Endodermal cell (in vitro differentiated cells): ENCODE results near the gene NUP50. TPM values are rescaled to one million over a fixed set of nuclear protein-coding genes. Genes with fewer than 3 reads are reported as not detected.
A peak's percentile ranks its signal among the peaks of the same experiment; 100 is the strongest.

Experiments
- DNase-seq: peaks from one replicate; pipeline ENCODE4 v3.0.0-alpha.2; 2017
- H3K27ac ChIP-seq: 2 replicates; pipeline ENCODE4 v1.5.1; 2013; ENCODE audit warnings: mild to moderate bottlenecking, low read depth, low read length, moderate library complexity
- H3K27me3 ChIP-seq: 2 replicates; pipeline ENCODE4 v1.6.1; 2013; ENCODE audit warnings: mild to moderate bottlenecking, low read length, moderate library complexity; ENCODE audit not compliant: insufficient read depth, control insufficient read depth, poor library complexity, severe bottlenecking
- H3K36me3 ChIP-seq: 2 replicates; pipeline ENCODE4 v1.7.0; 2013; ENCODE audit warnings: mild to moderate bottlenecking, low read length, moderate library complexity; ENCODE audit not compliant: control insufficient read depth, insufficient read depth
- H3K4me1 ChIP-seq: one replicate; pipeline ENCODE4 v1.7.0; 2013; ENCODE audit warnings: low read length; ENCODE audit not compliant: control insufficient read depth, insufficient read depth
- H3K4me3 ChIP-seq: 2 replicates; pipeline ENCODE4 v1.5.1; 2013; ENCODE audit warnings: mild to moderate bottlenecking, low read length, moderate library complexity
- H3K9ac ChIP-seq: 2 replicates; pipeline ENCODE4 v1.6.1; 2013; ENCODE audit warnings: mild to moderate bottlenecking, low read length, moderate library complexity; ENCODE audit not compliant: poor library complexity, severe bottlenecking; ENCODE audit errors: extremely low read depth
- H3K9me3 ChIP-seq: 2 replicates; pipeline ENCODE4 v1.6.1; 2013; ENCODE audit warnings: mild to moderate bottlenecking, low read length, moderate library complexity; ENCODE audit not compliant: control insufficient read depth
- H3K27ac Mint-ChIP-seq: 2 replicates; pipeline ENCODE4 v1.8.0; 2020; ENCODE audit warnings: mixed read lengths
- H3K27me3 Mint-ChIP-seq: 2 replicates; pipeline ENCODE4 v1.8.0; 2021; ENCODE audit warnings: mild to moderate bottlenecking, mixed read lengths; ENCODE audit not compliant: insufficient read depth
- H3K36me3 Mint-ChIP-seq: 2 replicates; pipeline ENCODE4 v1.8.0; 2020; ENCODE audit warnings: low read depth, mixed read lengths
- H3K4me1 Mint-ChIP-seq: 2 replicates; pipeline ENCODE4 v1.8.0; 2020; ENCODE audit warnings: mixed read lengths
- H3K4me3 Mint-ChIP-seq: 2 replicates; pipeline ENCODE4 v1.8.0; 2020; ENCODE audit warnings: mild to moderate bottlenecking, moderate library complexity, mixed read lengths
- H3K9me3 Mint-ChIP-seq: 2 replicates; pipeline ENCODE4 v1.8.0; 2020; ENCODE audit warnings: mild to moderate bottlenecking, mixed read lengths
- WGBS, 2 experiments: methylation state at CpG; one replicate each; pipeline versions ENCODE4 v1.1.5 to v1.1.7; 2013; ENCODE audit warnings: missing lambda C conversion rate in 2 of 2, mixed read lengths in 1 of 2; ENCODE audit not compliant: insufficient coverage in 1 of 2, insufficient read length in 1 of 2; 5-methylcytosine and 5-hydroxymethylcytosine counted together
- total RNA-seq, 2 donors: library from RNA; stranded (reverse); fragmentation: NEBNext Ultra II Directional in 1 of 2; extraction: Animal tissue kit (Norgen Biotek cat#: 25700) in 1 of 2; gene quantifications; 2 replicates in 1 of 2; 3 replicates in 1 of 2; pipeline ENCODE4 v1.2.1, GENCODE V29; 2021
- TF ChIP-seq, protein P1 (sequence below): fragments of 200-600 bp; sonication (generic); conservative IDR thresholded peaks from 2 replicates; pipeline ENCODE4 v1.5.0; 2021; ENCODE audit warnings: antibody characterized with exemption, mild to moderate bottlenecking

Gene NUP50
- total RNA-seq, 2 donors from 2014 or later: 101 to 115 TPM

DNA sequence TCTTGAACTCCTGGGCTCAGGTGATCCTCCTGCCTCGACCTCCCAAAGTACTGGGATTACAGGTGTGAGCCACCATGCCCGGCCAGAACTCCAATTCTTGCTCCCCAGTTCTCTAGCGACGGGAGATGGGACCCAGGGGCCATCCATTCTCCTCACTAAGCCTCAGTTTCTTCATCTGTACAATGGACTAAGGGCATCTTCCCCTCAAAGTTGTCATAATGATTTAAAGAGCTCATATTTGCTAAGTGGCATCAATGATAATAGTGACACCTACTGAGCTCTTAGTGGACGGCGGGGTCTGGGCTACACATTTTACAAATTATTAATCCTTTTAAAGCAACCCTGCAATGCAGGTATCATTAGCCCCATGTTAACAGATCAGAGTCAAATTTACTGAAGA lies 42.5 kb downstream of the NUP50 start:
- TF ChIP-seq, protein P1, sequence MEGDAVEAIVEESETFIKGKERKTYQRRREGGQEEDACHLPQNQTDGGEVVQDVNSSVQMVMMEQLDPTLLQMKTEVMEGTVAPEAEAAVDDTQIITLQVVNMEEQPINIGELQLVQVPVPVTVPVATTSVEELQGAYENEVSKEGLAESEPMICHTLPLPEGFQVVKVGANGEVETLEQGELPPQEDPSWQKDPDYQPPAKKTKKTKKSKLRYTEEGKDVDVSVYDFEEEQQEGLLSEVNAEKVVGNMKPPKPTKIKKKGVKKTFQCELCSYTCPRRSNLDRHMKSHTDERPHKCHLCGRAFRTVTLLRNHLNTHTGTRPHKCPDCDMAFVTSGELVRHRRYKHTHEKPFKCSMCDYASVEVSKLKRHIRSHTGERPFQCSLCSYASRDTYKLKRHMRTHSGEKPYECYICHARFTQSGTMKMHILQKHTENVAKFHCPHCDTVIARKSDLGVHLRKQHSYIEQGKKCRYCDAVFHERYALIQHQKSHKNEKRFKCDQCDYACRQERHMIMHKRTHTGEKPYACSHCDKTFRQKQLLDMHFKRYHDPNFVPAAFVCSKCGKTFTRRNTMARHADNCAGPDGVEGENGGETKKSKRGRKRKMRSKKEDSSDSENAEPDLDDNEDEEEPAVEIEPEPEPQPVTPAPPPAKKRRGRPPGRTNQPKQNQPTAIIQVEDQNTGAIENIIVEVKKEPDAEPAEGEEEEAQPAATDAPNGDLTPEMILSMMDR: no peak
- Histone ChIP-seq H3K9ac (no peak overlapping the region), H3K27me3 (no peaks in the 10 kb centered on the region), H3K4me3 (no peak overlapping the region), H3K4me1 (peaks cover 11% of the 10 kb centered on the region), H3K27ac (no peak overlapping the region), H3K36me3 (peaks cover 3% of the 10 kb centered on the region), H3K9me3 (no peaks in the 10 kb centered on the region)
- Mint-ChIP-seq H3K4me1 (peaks cover 7% of the 10 kb centered on the region), H3K9me3 (no peaks in the 10 kb centered on the region), H3K27me3 (no peaks in the 10 kb centered on the region), H3K4me3 (no peak overlapping the region), H3K36me3 (peaks cover 5% of the 10 kb centered on the region), H3K27ac (no peak overlapping the region)
- 90 to 94% methylated on average over 4 to 6 of the region's 6 CpGs for WGBS, 2 experiments
- no peak for DNase-seq

- Mint-ChIP-seq H3K4me3 (no peak overlapping the region), H3K4me1 (peaks cover 4% of the 10 kb centered on the region), H3K9me3 (no peaks in the 10 kb centered on the region), H3K27me3 (no peaks in the 10 kb centered on the region), H3K27ac (no peak overlapping the region), H3K36me3 (peaks cover 5% of the 10 kb centered on the region)
- peaks cover 3% of the 10 kb centered on the region for H3K36me3 ChIP-seq
- 95 to 97% methylated on average over 13 of the region's 13 CpGs for WGBS, 2 experiments
- H3K27ac ChIP-seq: no peak overlapping the region
- peaks cover 5% of the 10 kb centered on the region for H3K4me1 ChIP-seq
- TF ChIP-seq, protein P1: no peak
- H3K9ac ChIP-seq: no peak overlapping the region
- no peak for DNase-seq
- no peak overlapping the region for H3K4me3 ChIP-seq
- no peaks in the 10 kb centered on the region for H3K9me3 ChIP-seq
- H3K27me3 ChIP-seq: no peaks in the 10 kb centered on the region
Observed at GRCh38 chr22:45207533-45207932, 43.8 kb downstream of the NUP50 start.

- Mint-ChIP-seq H3K9me3 (no peaks in the 10 kb centered on the region), H3K4me1 (peaks cover 10% of the 10 kb centered on the region), H3K27me3 (no peaks in the 10 kb centered on the region), H3K4me3 (no peak overlapping the region), H3K36me3 (peaks cover 5% of the 10 kb centered on the region), H3K27ac (no peak overlapping the region)
- no peaks in the 10 kb centered on the region for H3K36me3 ChIP-seq
- no peak for DNase-seq
- TF ChIP-seq, protein P1: no peak
- 91 to 97% methylated on average over 20 to 24 of the region's 24 CpGs for WGBS, 2 experiments
- H3K4me1 ChIP-seq: peaks cover 7% of the 10 kb centered on the region
- no peak overlapping the region for H3K9ac ChIP-seq
- no peak overlapping the region for H3K4me3 ChIP-seq
- H3K9me3 ChIP-seq: no peaks in the 10 kb centered on the region
- no peaks in the 10 kb centered on the region for H3K27me3 ChIP-seq
- peak overlapping the region; percentile 36 for H3K27ac ChIP-seq
Observed at GRCh38 chr22:45207981-45208664, 44.4 kb downstream of the NUP50 start.
